PFSK-1 (cell line): ENCODE measurements around the gene PCYT1B.

ENCODE experiments used
- FOXP2 ChIP-seq: optimal IDR thresholded peaks from 2 replicates; pipeline ENCODE3; 2011; ENCODE audit warnings: borderline replicate concordance, control low read depth, inconsistent platforms; ENCODE audit not compliant: insufficient read depth; ENCODE audit errors: extremely low read length, extremely low read depth
- POLR2AphosphoS5 ChIP-seq: IDR thresholded peaks from 2 replicates; pipeline ENCODE4 v1.6.1; 2012; ENCODE audit warnings: low read depth, mild to moderate bottlenecking, control low read depth, low read length, moderate library complexity
- REST ChIP-seq, 2 experiments: IDR thresholded peaks; 2 replicates each; pipeline versions ENCODE4 v1.6.1 to v1.8.0; 2011 to 2012; ENCODE audit warnings: low read depth in 2 of 2, low read length in 2 of 2, control low read depth in 1 of 2, inconsistent platforms in 1 of 2, mild to moderate bottlenecking in 1 of 2, moderate library complexity in 1 of 2; ENCODE audit not compliant: insufficient read depth in 1 of 2
- SIN3A ChIP-seq: IDR thresholded peaks from 2 replicates; pipeline ENCODE4 v1.6.1; 2012; ENCODE audit warnings: mild to moderate bottlenecking, low read length, moderate library complexity, borderline replicate concordance; ENCODE audit not compliant: insufficient read depth
- TAF1 ChIP-seq: IDR thresholded peaks from 2 replicates; pipeline ENCODE4 v1.6.1; 2012; ENCODE audit warnings: low read length, control low read depth, borderline replicate concordance; ENCODE audit not compliant: insufficient read depth

Gene PCYT1B

DNA sequence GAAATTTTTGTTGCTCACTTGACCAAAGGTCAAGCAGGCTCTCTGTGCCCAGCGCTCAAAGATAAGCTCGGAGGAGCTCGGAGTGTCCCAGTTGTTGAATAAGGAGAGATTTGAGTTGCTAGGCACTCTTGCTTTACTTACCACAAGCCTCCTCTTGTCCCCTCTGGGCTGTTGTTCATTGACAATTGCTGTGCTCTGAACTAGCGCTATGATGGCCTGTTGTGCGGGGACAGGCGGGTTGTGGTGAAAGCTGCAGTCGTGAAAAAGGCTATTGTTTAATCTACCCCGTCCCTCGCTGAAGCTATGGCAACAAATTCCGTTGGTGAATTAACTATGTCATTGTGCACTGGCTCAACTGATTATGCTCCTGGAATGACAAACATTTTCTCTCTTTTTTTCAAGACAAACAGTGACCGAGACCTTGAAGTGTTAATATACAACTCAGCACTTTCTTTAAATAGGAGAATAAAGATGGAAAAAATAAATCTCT, 25.6 kb upstream of the PCYT1B start:
- TF ChIP-seq REST (IDR thresholded peaks at IDR 0.05; ENCODE audit: insufficient read depth in 1 of 2, low read depth in 2 of 2, low read length in 2 of 2) (no peak), SIN3A (no peak), FOXP2 (no peak), TAF1 (no peak), POLR2AphosphoS5 (no peak)

DNA sequence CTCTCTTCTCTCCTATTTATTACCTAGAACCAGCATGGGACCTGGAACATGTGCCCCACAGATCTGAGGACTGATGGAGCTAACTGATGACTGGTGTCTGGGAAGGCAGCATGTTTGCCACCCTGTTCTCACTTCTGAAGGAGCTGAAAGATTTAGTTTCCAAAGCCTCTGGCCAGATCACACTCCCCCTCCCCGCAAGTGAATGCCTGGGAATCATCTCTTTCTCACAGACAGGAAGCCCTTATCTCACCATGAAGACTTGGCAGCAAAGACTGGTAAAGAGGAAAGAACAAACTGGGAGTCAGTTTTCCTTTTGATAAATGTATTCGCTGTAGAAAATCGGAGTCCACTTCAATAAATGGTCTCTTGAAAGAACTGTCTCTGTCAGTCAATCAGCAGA, 21.0 kb upstream of the PCYT1B start:
- TF ChIP-seq REST (IDR thresholded peaks at IDR 0.05; ENCODE audit: insufficient read depth in 1 of 2, low read depth in 2 of 2, low read length in 2 of 2) (no peak), TAF1 (no peak), FOXP2 (no peak), SIN3A (no peak), POLR2AphosphoS5 (no peak)

- TF ChIP-seq POLR2AphosphoS5 (no peak), FOXP2 (no peak), TAF1 (no peak), SIN3A (no peak), REST (IDR thresholded peaks at IDR 0.05; ENCODE audit: insufficient read depth in 1 of 2, low read depth in 2 of 2, low read length in 2 of 2) (no peak)
Observed at GRCh38 chrX:24662352-24662751, 15.2 kb upstream of the PCYT1B start.

DNA sequence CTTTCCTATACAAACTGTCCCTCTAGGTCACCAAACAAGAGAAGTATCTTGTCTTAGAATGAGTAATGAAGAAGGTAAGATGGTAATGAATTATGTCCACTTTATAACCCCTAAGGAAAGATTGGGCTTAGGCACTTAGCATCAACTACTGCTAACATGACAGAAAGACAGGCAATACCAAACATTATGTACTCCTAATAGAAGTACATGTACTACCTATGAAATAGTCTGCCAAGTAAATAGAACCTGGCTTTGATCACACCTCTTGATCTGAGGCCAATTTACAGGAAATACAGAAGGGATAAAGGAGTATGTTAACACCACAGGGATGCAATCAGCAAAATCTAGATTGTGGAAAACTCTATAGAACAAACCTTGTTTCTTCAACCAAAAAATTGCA, 14.1 kb upstream of the PCYT1B start:
- TF ChIP-seq TAF1 (no peak), POLR2AphosphoS5 (no peak), REST (IDR thresholded peaks at IDR 0.05; ENCODE audit: insufficient read depth in 1 of 2, low read depth in 2 of 2, low read length in 2 of 2) (no peak), FOXP2 (no peak), SIN3A (no peak)

- TF ChIP-seq FOXP2 (no peak), REST (IDR thresholded peaks at IDR 0.05; ENCODE audit: insufficient read depth in 1 of 2, low read depth in 2 of 2, low read length in 2 of 2) (no peak), TAF1 (no peak), SIN3A (no peak), POLR2AphosphoS5 (no peak)
Observed at GRCh38 chrX:24659646-24660045, 12.5 kb upstream of the PCYT1B start.
